PC-3 (cell line): Measurements from ENCODE around the gene KRTAP9-2. TPM values are rescaled to one million over a fixed set of nuclear protein-coding genes. Genes with fewer than 3 reads are reported as not detected.
"Not testable (repeated sequence)": the region's sequence is repeated elsewhere in the genome, so short reads cannot be mapped to it uniquely, and the experiment has no call there.

Experiments used
- ATAC-seq: fragments of 200-7000 bp; cut with Tn5 transposase; 2 replicates; pipeline ENCODE4 v1.9.1; 2020; ENCODE audit warnings: mild to moderate bottlenecking, moderate library complexity
- BruUV-seq: library from RNA; stranded (reverse); fragments of 400-500 nt; replicated peaks from 2 replicates; lab custom pipeline; 2021; lab: Mats Ljungman, UMichigan
- CTCF ChIA-PET: fragments of 300-600 bp; sonication (Branson Sonifier 250); formaldehyde crosslinking; loops from one replicate; lab custom pipeline; 2022; ENCODE audit warnings: antibody characterized with exemption; lab: Charles Lee
- POLR2A ChIA-PET: fragments of 300-600 bp; sonication (Branson Sonifier 250); formaldehyde crosslinking; loops from one replicate; lab custom pipeline; 2022; ENCODE audit warnings: antibody characterized with exemption; ENCODE audit not compliant: unreplicated experiment; lab: Charles Lee
- DNase-seq: peaks from one replicate; pipeline ENCODE4 v3.0.0-alpha.2; 2015
- H2AFZ ChIP-seq: fragments of 300-600 bp; sonication (generic); 2 replicates; pipeline ENCODE4 v1.6.0; 2016; ENCODE audit warnings: antibody characterized with exemption, low read length
- H3F3A ChIP-seq: fragments of 300-600 bp; sonication (generic); one replicate; pipeline ENCODE4 v1.6.0; 2017; ENCODE audit warnings: antibody characterized with exemption, low read length, control low read depth, mild to moderate bottlenecking; ENCODE audit not compliant: unreplicated experiment
- H3K27ac ChIP-seq: fragments of 300-600 bp; sonication (generic); 2 replicates; pipeline ENCODE4 v1.5.1; 2016; ENCODE audit warnings: mild to moderate bottlenecking, low read length
- H3K27me3 ChIP-seq: fragments of 300-600 bp; sonication (generic); 2 replicates; pipeline ENCODE4 v1.6.1; 2016; ENCODE audit warnings: low read length, mixed read lengths
- H3K36me3 ChIP-seq: fragments of 300-600 bp; sonication (generic); 2 replicates; pipeline ENCODE4 v1.6.1; 2016; ENCODE audit warnings: low read depth, mixed run types, low read length, mixed read lengths
- H3K4me1 ChIP-seq: fragments of 300-600 bp; sonication (generic); 2 replicates; pipeline ENCODE4 v1.5.1; 2016; ENCODE audit warnings: low read length; ENCODE audit not compliant: insufficient read depth
- H3K4me2 ChIP-seq: fragments of 300-600 bp; sonication (generic); 2 replicates; pipeline ENCODE4 v1.6.0; 2016; ENCODE audit warnings: low read length
- H3K4me3 ChIP-seq: fragments of 300-600 bp; sonication (generic); 2 replicates; pipeline ENCODE4 v1.5.1; 2016; ENCODE audit warnings: mild to moderate bottlenecking, low read length, mixed read lengths
- H3K79me2 ChIP-seq: fragments of 300-600 bp; sonication (generic); 2 replicates; pipeline ENCODE4 v1.6.1; 2017; ENCODE audit warnings: low read length, mixed read lengths
- H3K9ac ChIP-seq: fragments of 300-600 bp; sonication (generic); 2 replicates; pipeline ENCODE4 v1.6.0; 2016; ENCODE audit warnings: mild to moderate bottlenecking, low read length
- H3K9me2 ChIP-seq: fragments of 300-600 bp; sonication (generic); replicated peaks from 2 replicates; pipeline ENCODE4 v1.6.1; 2016; ENCODE audit warnings: mixed run types, low read length, mixed read lengths
- H3K9me3 ChIP-seq: fragments of 300-600 bp; sonication (generic); 2 replicates; pipeline ENCODE4 v1.6.1; 2016; ENCODE audit warnings: low read length, mixed read lengths
- H4K20me1 ChIP-seq: fragments of 300-600 bp; sonication (generic); 2 replicates; pipeline ENCODE4 v1.6.1; 2016; ENCODE audit warnings: low read length, mixed read lengths
- EZH2 ChIP-seq: fragments of 300-600 bp; sonication (generic); IDR thresholded peaks from one replicate; pipeline ENCODE4 v1.6.1; 2017; ENCODE audit warnings: antibody characterized with exemption, mild to moderate bottlenecking, low read length; ENCODE audit not compliant: unreplicated experiment
- EZH2phosphoT487 ChIP-seq: fragments of 300-600 bp; sonication (generic); IDR thresholded peaks from 2 replicates; pipeline ENCODE4 v1.6.1; 2018; ENCODE audit warnings: mild to moderate bottlenecking, antibody characterized with exemption, low read length, borderline replicate concordance
- intact Hi-C: fragments of 100-400 bp; cut with micrococcal nuclease; formaldehyde crosslinking; loops from 2 replicates; pipeline ENCODE4 v1.9.0; 2023
- total RNA-seq: library from RNA; depleted of rRNA; stranded (reverse); fragments of >200 nt; gene quantifications from 2 replicates; pipeline ENCODE4 v1.2.3, GENCODE V29; 2014
- TF ChIP-seq, protein P1 (sequence below): fragments of 300-600 bp; sonication (generic); conservative IDR thresholded peaks from 2 replicates; pipeline ENCODE4 v1.5.1; 2017; ENCODE audit warnings: antibody characterized with exemption, low read depth, mild to moderate bottlenecking, low read length

The KRTAP9-2 gene
- total RNA-seq, 1 experiment from 2014 or later: not detected

DNA sequence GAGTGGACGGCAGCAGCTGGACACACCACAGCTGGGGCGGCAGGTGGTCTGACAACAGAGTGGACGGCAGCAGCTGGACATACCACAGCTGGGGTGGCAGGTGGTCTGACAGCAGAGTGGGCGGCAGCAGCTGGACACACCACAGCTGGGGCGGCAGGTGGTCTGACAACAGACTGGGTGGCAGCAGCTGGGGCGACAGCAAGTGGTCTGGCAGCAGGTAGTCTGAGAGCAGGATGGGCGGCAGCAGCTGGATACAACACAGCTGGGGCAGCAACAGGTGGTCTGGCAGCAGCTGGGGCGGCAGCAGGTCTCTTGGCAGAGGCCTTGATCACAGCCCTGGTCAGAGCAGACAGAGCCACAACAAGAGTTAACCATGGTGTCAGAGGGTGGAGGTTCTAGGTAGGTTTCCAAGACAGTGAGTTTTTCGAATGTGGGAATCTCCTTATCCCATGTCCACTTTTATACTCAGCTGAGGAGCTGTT is 41.9 kb upstream of the KRTAP9-2 start, which contains the start of gene KRTAP4-1:
Gene KRTAP4-1 (minus strand): TSS at position 432 of the 482 bp plus-strand sequence. CDS start 57 bp downstream, at position 375.
- intact Hi-C loops: no loop called here
- Histone ChIP-seq H3K36me3 (no peaks in the 10 kb centered on the region), H3K27me3 (no peaks in the 10 kb centered on the region), H3K79me2 (no peaks in the 10 kb centered on the region), H3K27ac (no peak within 1 kb of the TSS), H3K9ac (no peak within 1 kb of the TSS), H2AFZ (no peak within 1 kb of the TSS), H3K4me3 (no peak within 1 kb of the TSS), H4K20me1 (no peaks in the 10 kb centered on the region), H3F3A (no peaks in the 10 kb centered on the region), H3K9me2 (no peaks in the 10 kb centered on the region), H3K4me1 (no peaks in the 10 kb centered on the region), H3K9me3 (no peaks in the 10 kb centered on the region), H3K4me2 (no peak within 1 kb of the TSS)
- ATAC-seq (no peak), DNase-seq (no peak)
- ChIA-PET CTCF (no interaction called here), POLR2A (no interaction called here)
- TF ChIP-seq EZH2phosphoT487 (no peak), EZH2 (no peak)
- TF ChIP-seq, protein P1, sequence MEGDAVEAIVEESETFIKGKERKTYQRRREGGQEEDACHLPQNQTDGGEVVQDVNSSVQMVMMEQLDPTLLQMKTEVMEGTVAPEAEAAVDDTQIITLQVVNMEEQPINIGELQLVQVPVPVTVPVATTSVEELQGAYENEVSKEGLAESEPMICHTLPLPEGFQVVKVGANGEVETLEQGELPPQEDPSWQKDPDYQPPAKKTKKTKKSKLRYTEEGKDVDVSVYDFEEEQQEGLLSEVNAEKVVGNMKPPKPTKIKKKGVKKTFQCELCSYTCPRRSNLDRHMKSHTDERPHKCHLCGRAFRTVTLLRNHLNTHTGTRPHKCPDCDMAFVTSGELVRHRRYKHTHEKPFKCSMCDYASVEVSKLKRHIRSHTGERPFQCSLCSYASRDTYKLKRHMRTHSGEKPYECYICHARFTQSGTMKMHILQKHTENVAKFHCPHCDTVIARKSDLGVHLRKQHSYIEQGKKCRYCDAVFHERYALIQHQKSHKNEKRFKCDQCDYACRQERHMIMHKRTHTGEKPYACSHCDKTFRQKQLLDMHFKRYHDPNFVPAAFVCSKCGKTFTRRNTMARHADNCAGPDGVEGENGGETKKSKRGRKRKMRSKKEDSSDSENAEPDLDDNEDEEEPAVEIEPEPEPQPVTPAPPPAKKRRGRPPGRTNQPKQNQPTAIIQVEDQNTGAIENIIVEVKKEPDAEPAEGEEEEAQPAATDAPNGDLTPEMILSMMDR: no peak
- BruUV-seq: no TSS peak

DNA sequence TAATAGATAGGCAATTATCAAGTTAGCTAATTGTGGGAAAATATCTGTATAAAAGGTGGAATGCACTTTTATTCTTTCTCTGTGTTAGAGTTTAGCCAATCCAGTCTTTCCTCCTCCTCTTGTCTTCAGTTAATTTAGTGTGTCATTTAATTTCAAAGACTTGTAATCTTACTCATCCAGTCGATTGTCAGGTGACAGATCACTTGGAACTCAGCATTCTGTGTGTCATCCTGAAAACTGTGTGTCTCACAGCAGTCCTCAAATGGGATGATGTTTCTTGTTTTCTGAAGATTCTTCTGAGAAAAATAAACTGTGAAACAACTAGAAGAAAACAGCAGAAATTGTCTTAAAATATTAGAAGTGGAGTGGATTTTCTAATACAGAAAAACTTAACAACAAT is 41.4 kb upstream of the KRTAP9-2 start:
- Histone ChIP-seq H3K4me3 (no peak overlapping the region), H3F3A (no peaks in the 10 kb centered on the region), H3K4me1 (no peaks in the 10 kb centered on the region), H2AFZ (no peak overlapping the region), H3K9me2 (no peaks in the 10 kb centered on the region), H4K20me1 (no peaks in the 10 kb centered on the region), H3K9ac (no peak overlapping the region), H3K36me3 (no peaks in the 10 kb centered on the region), H3K4me2 (no peak overlapping the region), H3K27me3 (no peaks in the 10 kb centered on the region), H3K27ac (no peak overlapping the region), H3K9me3 (no peaks in the 10 kb centered on the region), H3K79me2 (no peaks in the 10 kb centered on the region)
- intact Hi-C loops: no loop called here
- no peak for DNase-seq
- ATAC-seq: no peak
- BruUV-seq: no TSS peak
- TF ChIP-seq EZH2phosphoT487 (no peak), EZH2 (no peak)
- TF ChIP-seq, protein P1: no peak
- POLR2A ChIA-PET: no interaction called here
- CTCF ChIA-PET: no interaction called here

DNA sequence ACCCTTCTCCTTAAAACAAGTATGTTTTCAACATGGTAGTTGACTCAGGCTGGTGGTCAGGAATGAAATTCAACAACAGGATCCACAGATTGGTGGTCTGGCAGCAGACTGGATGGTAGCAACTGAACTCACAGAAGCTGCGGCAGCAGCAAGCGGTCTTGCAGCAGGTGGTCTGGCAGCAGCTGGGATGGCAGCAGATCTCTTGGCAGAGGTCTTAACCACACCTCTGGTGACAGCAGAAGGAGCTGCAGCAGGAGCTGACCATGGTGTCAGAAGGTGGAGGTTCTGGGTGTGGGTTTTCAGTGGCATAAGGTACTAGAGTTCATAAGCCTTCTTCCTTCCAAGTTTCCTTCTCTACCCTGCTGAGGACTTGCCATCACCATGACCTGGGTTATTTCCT is 39.6 kb upstream of the KRTAP9-2 start:
- ATAC-seq (no peak), DNase-seq (no peak)
- no peak overlapping the region for H3K4me2 ChIP-seq
- no peaks in the 10 kb centered on the region for H3K4me1 ChIP-seq
- no TSS peak for BruUV-seq
- no peaks in the 10 kb centered on the region for H3K27me3 ChIP-seq
- H3K9ac ChIP-seq: no peak overlapping the region
- H3F3A ChIP-seq: no peaks in the 10 kb centered on the region
- H3K4me3 ChIP-seq: no peak overlapping the region
- H3K36me3 ChIP-seq: no peaks in the 10 kb centered on the region
- no peak overlapping the region for H2AFZ ChIP-seq
- H3K27ac ChIP-seq: no peak overlapping the region
- ChIA-PET CTCF (no interaction called here), POLR2A (no interaction called here)
- H3K9me3 ChIP-seq: no peaks in the 10 kb centered on the region
- no peaks in the 10 kb centered on the region for H4K20me1 ChIP-seq
- H3K79me2 ChIP-seq: no peaks in the 10 kb centered on the region
- H3K9me2 ChIP-seq: no peaks in the 10 kb centered on the region
- intact Hi-C loops: no loop called here
- no peak for TF ChIP-seq EZH2phosphoT487
- TF ChIP-seq EZH2: no peak
- TF ChIP-seq, protein P1: no peak

DNA sequence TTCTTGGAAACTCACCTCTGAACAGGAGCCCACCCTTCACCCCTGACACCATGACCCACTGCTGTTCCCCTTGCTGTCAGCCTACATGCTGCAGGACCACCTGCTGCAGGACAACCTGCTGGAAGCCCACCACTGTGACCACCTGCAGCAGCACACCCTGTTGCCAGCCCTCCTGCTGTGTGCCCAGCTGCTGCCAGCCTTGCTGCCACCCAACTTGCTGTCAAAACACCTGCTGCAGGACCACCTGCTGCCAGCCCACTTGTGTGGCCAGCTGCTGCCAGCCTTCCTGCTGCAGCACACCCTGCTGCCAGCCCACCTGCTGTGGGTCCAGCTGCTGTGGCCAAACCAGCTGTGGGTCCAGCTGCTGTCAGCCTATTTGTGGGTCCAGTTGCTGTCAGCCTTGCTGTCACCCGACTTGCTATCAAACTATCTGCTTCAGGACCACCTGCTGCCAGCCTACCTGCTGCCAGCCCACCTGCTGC is 36.6 kb upstream of the KRTAP9-2 start, which contains the start of gene KRTAP9-1:
Gene KRTAP9-1 (plus strand): TSS at position 51 of the 482 bp plus-strand sequence. CDS start 0 bp downstream, at position 51.
- H3K9ac ChIP-seq, H3K9me3 ChIP-seq, H3K4me3 ChIP-seq, BruUV-seq, H3K36me3 ChIP-seq, H3K27me3 ChIP-seq, H3K4me2 ChIP-seq, H2AFZ ChIP-seq, H3K79me2 ChIP-seq, H3K27ac ChIP-seq, POLR2A ChIA-PET, H4K20me1 ChIP-seq, ATAC-seq, H3K4me1 ChIP-seq, CTCF ChIA-PET, H3K9me2 ChIP-seq, intact Hi-C loops, H3F3A ChIP-seq, DNase-seq: not testable (repeated sequence)
